Effector CD4-positive, alpha-beta T cell (primary cell): ENCODE data around the gene NLGN1.

Experiments used
- DNase-seq: peaks from one replicate; pipeline ENCODE4 v3.0.0-alpha.2; 2020

Gene NLGN1

GRCh38 chr3:174310475-174310983, 913.0 kb downstream of the NLGN1 start:
- no peak for DNase-seq

GRCh38 chr3:174315225-174315624, 917.7 kb downstream of the NLGN1 start:
- no peak for DNase-seq

- DNase-seq = no peak
These were observed 919.5 kb downstream of the NLGN1 start for GRCh38 chr3:174317005-174317404.

- DNase-seq = no peak
These were observed 920.6 kb downstream of the NLGN1 start for GRCh38 chr3:174318181-174318580.

- no peak for DNase-seq
These were observed 924.0 kb downstream of the NLGN1 start for GRCh38 chr3:174321548-174321947.

- no peak for DNase-seq
These were observed 925.2 kb downstream of the NLGN1 start for GRCh38 chr3:174322789-174323188.

GRCh38 chr3:174325171-174325570, 927.6 kb downstream of the NLGN1 start:
- no peak for DNase-seq

- DNase-seq = no peak
These were observed 928.5 kb downstream of the NLGN1 start for GRCh38 chr3:174325834-174326700.

- DNase-seq = no peak
These were observed 931.8 kb downstream of the NLGN1 start for GRCh38 chr3:174329321-174329720.

- no peak for DNase-seq
These were observed 932.8 kb downstream of the NLGN1 start for GRCh38 chr3:174330303-174330702.

- DNase-seq = no peak
These were observed 933.7 kb downstream of the NLGN1 start for GRCh38 chr3:174331095-174331800.

GRCh38 chr3:174332391-174332790, 934.8 kb downstream of the NLGN1 start:
- no peak for DNase-seq

GRCh38 chr3:174333640-174334039, 936.1 kb downstream of the NLGN1 start:
- DNase-seq = no peak

- DNase-seq = no peak
These were observed 936.6 kb downstream of the NLGN1 start for GRCh38 chr3:174334111-174334510.

- no peak for DNase-seq
These were observed 937.8 kb downstream of the NLGN1 start for GRCh38 chr3:174335324-174335723.

GRCh38 chr3:174335910-174336309, 938.4 kb downstream of the NLGN1 start:
- no peak for DNase-seq
